ENCODE data around the gene KCND2. TPM values are rescaled to one million over a fixed set of nuclear protein-coding genes. Genes with fewer than 3 reads are reported as not detected.

Gene KCND2
- total RNA-seq, 1 experiment from 2014 or later: not detected

DNA sequence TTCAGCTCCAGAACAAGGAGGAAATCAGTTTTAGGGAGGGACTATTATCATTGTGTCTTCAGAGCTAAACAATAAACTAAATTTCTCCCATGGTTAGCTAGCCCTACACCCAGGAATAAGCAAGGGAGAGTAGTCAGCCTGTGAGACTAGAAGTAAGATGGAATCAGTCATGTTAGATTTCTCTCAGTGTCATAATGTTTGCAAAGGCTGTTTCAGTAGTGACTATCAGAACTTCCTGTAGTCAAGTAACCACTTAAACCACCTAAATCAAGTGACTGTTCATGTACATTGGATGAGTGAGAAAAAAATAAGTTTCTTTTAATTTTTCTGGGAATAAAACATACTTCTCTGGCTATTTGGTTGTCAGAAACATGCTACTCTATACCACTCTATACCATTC is 121.6 kb downstream of the KCND2 start:
- no peaks in the 10 kb centered on the region for H3K27me3 ChIP-seq
- no peaks in the 10 kb centered on the region for H3K36me3 ChIP-seq
- H3K9me3 ChIP-seq: no peaks in the 10 kb centered on the region
- no peak for DNase-seq
- H3K4me3 ChIP-seq: no peak overlapping the region

DNA sequence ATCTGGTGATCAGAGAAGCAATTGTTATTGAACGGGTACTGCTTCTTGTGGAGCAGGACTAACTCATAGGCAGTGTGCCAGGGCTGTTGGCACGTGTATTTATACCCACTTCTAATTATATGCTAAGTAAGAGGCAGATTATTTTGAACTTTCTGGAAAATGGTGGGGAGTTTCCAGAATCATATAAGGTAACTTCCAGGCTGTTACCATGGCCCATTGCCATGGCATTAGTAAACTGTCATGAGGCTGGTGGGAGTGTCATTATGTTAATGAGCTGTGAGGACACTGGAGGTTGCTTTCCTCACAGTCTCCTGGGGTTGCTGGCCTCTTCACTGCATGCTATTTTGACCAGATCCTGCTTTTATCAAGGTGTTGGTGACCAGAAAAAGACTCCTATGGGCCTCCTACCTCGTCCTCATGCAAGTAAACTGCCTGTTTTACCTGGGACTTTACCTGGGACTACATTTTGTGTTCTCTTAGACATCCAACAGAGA is 122.6 kb downstream of the KCND2 start:
- no peaks in the 10 kb centered on the region for H3K9me3 ChIP-seq

DNA sequence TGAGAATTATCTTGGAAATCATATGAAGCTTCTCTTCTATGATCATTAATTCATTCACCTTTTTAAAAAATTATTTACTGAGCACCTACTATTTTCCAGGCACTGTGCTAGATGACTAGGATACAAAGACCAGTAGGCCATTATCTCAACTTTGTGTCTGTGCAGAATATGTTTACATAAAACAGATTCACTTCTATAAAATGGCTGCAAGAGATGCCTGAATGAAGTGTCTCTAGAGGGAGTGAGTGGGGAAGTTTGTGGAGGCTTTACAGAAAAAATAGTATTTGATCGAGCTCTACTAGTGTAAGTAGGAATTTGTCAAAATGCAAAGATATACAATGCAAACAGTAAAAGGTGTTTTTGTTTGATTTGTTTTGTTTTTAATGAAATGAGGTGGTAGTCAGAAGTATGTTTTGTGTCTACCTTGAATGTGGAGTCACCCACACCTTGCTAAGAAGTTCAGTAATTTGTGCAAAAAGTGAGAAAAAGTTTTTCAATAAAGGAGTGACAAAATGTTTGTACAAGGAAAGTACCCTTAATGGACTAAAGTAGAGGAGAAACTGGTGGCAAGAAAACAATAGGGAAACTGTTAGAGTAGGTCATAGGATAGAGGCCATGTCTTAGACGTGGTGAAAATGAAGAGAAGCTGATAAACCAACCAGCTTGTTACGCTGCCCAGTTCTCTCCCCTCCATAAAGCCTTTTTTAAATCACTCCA is 125.5 kb downstream of the KCND2 start:
- no peak for DNase-seq
- H3K9me3 ChIP-seq: no peaks in the 10 kb centered on the region
- H3K4me3 ChIP-seq: no peak overlapping the region
- no peaks in the 10 kb centered on the region for H3K27me3 ChIP-seq
- H3K36me3 ChIP-seq: no peaks in the 10 kb centered on the region

More for the DNA sequence above, 122.6 kb downstream of the KCND2 start:
- Histone ChIP-seq H3K4me3 (no peak overlapping the region), H3K27me3 (no peaks in the 10 kb centered on the region), H3K36me3 (no peaks in the 10 kb centered on the region)
- no peak for DNase-seq

DNA sequence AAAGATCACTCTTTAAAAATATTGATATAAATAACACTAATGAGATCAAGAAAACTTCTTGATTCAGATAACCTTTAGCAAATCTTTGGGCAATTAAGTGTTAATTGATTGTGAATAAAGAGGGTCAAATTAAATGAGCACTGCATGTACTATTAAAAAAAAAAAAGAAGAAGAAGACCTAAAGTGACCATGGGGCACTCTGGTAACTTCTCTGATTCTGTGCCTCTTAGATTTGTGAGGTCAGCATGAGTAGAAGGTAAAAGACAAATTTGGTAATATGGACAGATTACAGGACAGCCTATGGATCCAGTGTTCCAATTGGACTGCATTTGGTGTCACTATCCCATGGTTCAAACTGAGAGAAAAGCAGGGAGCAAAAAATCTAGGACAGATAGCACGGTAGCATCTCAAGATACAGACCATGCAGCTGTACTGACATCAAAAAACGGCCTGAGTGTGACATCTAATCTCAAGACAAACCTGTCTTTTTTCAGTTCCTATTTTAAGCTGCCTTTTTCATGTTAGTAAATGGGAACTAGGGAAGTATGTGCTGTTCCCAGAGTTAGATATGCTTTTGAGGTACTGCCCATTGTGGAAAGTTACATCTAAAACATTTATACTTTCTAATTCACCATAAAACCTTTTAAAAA is 128.0 kb downstream of the KCND2 start:
- no peak for DNase-seq
- Histone ChIP-seq H3K9me3 (no peaks in the 10 kb centered on the region), H3K36me3 (no peaks in the 10 kb centered on the region), H3K4me3 (no peak overlapping the region), H3K27me3 (no peaks in the 10 kb centered on the region)

DNA sequence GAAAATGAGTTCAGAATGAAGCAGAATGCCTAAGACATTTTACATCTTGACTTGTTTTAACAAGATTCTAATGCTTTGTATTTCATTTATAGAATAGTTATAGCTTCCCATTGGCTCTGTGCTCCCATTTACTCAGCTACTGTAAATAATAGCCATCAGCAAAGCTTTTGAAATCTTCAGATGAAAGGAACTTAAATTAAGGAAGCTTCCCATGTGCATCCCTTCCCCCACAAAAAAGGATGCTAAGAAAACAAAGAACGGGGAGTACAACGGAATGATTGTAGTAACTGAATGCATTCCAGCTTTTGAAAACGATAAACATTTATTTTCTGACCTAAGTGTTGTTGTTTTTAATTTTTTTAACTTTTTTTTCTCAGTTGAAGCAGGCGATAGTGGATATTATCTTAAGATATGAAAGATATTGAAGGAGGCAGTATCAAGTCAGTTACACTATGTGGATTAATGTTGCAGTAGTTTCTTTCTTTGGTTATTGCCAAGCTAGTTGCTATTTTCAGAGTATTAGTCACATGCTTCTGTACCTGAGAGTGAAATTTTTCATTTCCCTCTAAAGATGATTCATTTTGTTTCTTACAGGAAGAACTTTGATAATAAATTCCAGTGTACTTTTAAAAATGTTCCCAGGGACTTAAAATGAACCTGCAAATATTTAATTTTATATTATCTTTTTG is 129.2 kb downstream of the KCND2 start:
- no peak for DNase-seq
- Histone ChIP-seq H3K9me3 (no peaks in the 10 kb centered on the region), H3K27me3 (no peaks in the 10 kb centered on the region), H3K36me3 (no peaks in the 10 kb centered on the region), H3K4me3 (no peak overlapping the region)

DNA sequence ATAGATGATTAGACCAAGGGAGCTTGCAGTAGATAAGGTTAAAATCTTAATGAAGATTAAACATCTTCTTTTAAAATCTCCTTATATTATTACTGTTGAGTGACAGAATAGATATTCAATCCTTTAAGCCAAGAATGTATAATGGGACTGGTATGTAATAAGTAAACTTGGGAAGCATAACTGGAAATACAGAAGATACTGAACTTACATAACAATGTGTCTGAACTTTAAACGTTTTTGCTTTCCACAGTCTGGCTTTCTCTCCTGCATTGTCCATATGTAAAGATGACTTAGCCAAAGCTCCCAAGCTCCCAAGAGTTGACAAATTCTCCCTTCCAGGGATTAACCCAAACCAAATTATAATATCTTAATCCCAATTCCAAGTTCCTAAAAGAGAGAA is 129.8 kb downstream of the KCND2 start:
- no peak overlapping the region for H3K4me3 ChIP-seq
- no peaks in the 10 kb centered on the region for H3K27me3 ChIP-seq
- DNase-seq: no peak

DNA sequence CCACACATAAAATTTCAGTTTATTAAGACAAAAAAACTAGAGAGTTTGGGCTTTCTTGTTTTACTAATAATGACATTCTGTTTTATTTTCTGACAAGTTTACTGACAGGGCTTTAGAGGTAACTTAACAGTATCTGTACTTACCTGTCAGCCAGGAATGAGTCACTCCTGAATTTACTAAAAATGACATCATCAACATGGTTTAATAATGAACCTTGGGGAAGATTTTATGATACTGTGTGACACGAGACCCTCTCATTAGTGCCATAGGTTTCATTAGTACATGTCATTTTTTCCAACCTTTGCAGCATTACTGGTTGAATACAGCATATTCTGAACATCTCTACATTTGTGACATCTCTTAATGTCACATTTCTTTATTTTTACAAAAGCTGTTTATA is 131.1 kb downstream of the KCND2 start:
- no peaks in the 10 kb centered on the region for H3K27me3 ChIP-seq
- no peak for DNase-seq
- H3K4me3 ChIP-seq: no peak overlapping the region
- no peaks in the 10 kb centered on the region for H3K36me3 ChIP-seq
- no peaks in the 10 kb centered on the region for H3K9me3 ChIP-seq

More for the DNA sequence above, 129.8 kb downstream of the KCND2 start:
- Histone ChIP-seq H3K9me3 (no peaks in the 10 kb centered on the region), H3K36me3 (no peaks in the 10 kb centered on the region)

DNA sequence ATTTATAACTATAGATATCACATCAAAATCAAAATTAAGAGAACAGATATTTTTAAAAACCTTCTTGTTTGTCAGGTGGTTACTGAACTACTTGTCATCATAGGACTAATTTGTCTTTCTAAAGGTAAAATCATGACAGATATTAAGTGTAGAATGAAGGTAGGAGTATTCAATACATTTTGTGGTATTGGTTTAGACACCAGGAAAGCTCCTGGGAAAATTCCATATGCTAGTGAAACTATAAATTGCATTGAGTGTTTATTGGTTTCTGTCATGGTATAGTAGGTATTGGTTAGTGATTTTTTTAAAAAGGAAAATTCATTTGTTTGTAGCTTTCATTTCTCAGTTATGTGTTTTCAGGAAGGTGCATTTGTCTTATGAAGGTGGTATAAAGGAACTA is 132.7 kb downstream of the KCND2 start:
- Histone ChIP-seq H3K36me3 (no peaks in the 10 kb centered on the region), H3K9me3 (no peaks in the 10 kb centered on the region), H3K4me3 (no peak overlapping the region), H3K27me3 (no peaks in the 10 kb centered on the region)
- no peak for DNase-seq

DNA sequence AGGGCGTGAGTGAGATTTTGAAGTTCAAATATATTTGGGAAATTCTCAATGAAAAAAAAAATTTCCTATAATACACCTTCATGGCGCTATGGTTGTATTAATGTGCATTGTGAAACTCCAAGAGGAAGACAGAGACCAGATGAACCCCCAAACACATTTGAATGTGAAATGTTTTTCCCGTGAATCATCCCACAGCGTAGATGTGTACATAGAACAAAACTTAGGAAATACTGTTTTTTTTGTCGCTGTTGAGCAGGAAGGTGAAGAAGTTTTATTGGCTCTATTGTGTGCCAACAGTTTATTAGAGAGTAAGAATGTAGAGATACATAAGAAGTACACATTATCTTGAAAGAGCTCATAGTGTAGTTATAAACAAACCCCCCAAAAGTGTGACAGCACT is 134.0 kb downstream of the KCND2 start:
- H3K4me3 ChIP-seq: no peak overlapping the region
- no peak for DNase-seq
- no peaks in the 10 kb centered on the region for H3K27me3 ChIP-seq
- no peaks in the 10 kb centered on the region for H3K9me3 ChIP-seq
- H3K36me3 ChIP-seq: no peaks in the 10 kb centered on the region

DNA sequence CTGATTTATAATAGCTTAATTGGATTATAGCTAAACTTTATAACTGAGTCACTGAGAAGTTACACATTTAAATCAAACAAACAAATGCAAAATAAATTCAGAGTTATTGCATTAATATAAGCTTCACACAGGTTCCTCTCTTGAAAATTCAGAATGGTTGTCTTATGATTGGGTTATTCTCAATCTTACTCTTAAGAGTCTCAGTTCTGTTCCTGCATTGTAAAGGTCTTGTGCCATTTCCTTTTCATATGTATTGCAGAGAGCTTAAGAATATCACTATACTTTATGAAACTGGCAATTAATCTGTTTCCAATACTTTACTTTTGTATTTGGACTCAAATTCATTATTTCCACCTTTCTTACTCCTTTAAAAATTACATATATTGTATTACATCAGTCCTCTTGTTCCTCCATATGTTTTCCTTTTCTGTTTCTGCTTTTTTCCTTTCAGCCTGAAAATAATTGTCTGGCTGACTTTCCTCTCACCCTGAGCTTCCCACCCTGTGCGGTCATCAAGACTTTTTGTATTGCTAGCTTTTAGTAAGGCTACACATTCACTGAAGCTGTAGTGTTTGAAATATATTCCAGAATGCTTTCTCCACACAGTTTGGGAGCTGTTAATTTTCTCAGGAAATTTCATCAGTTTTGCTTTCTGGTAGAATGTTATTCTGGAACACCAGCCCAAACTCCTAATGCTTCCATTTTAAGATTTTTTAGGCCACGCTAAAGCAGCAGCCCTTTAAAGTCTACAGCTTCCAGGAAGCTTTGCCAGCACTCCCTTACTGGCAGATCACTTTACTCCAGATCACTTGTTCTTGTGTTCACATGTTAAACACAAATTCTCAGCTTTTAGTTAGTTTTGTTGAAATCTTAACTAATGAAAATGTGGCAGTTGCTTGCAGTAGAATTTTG is 139.4 kb downstream of the KCND2 start:
- H3K9me3 ChIP-seq: no peaks in the 10 kb centered on the region
- DNase-seq: no peak
- no peaks in the 10 kb centered on the region for H3K27me3 ChIP-seq
- H3K36me3 ChIP-seq: no peaks in the 10 kb centered on the region
- no peak overlapping the region for H3K4me3 ChIP-seq

DNA sequence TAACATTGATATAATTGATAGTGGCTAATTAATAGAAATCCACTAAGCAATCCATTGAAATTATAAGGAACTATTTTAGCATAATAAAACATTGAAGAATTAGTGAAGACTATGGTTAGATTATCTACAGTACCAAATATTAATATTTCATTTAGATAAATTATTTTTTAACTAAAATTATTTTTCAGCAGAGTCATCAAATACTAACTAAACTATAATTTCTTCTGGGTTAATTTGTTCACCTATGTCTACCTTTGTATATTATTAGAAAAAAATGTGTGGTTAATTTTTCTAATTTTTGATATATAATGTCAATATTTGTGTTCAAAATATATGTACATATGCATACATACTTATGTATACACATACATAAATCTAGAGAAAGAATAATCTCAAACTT is 140.2 kb downstream of the KCND2 start:
- Histone ChIP-seq H3K4me3 (no peak overlapping the region), H3K27me3 (no peaks in the 10 kb centered on the region), H3K36me3 (no peaks in the 10 kb centered on the region), H3K9me3 (no peaks in the 10 kb centered on the region)
- DNase-seq: no peak

DNA sequence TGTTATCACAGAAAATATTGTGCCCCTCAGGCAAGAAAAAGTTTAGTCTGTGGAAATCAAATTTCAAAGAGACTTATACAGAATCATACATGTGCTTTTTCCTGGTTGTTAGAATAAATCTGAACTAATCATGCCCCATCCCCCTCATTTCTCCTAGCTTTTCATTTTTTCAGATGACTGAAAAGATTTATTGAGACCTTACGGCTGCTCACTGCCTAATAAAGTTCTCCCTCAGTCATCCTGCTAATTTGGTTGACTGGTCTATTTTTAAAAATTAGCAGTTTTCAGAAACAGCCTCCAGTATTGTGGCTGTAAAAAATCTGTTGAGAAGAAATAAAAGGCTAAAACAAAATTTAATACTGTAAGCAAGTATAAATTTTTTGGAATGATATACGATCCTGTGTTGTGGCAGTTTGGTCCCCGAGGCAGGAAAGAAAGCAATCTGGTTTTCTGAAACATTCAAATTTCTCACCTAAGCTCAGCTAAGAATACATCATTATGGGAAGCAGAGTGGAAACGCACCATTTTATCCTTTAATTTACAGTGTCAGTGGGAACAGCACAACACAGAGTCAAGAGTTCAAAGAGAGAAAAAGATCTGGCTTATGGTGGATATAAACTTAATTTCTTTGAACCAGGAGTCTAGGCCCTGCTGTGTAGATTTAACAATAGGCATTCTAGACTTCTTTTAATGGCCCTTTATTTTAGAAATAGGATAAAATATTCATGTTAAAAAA is 144.4 kb downstream of the KCND2 start:
- Histone ChIP-seq H3K4me3 (no peak overlapping the region), H3K36me3 (no peaks in the 10 kb centered on the region), H3K9me3 (no peaks in the 10 kb centered on the region), H3K27me3 (no peaks in the 10 kb centered on the region)
- DNase-seq: no peak

DNA sequence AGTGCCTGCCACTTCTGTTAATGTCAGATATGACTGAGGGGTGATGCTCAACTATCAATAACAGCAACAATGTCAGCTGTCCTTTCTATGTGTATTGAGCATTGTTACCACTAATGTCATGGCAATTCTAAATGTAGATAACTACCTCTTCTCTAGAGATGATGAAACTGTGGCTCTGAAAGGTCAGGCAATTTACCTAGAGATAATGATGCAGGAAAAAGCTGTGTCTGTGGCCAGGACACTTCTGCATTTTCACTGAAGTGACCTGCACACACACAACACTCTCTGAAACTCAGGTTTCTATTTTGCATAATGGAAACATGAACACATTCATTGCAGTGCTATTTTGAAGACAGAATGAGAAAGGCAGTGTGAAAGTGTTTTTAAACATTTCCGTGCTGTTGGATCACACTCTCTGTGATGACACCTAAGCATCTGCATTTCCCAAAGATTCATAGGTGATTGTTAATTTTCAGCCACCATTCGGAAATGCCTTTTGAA is 148.2 kb downstream of the KCND2 start:
- Histone ChIP-seq H3K4me3 (no peak overlapping the region), H3K9me3 (no peaks in the 10 kb centered on the region), H3K36me3 (no peaks in the 10 kb centered on the region), H3K27me3 (no peaks in the 10 kb centered on the region)
- DNase-seq: no peak

DNA sequence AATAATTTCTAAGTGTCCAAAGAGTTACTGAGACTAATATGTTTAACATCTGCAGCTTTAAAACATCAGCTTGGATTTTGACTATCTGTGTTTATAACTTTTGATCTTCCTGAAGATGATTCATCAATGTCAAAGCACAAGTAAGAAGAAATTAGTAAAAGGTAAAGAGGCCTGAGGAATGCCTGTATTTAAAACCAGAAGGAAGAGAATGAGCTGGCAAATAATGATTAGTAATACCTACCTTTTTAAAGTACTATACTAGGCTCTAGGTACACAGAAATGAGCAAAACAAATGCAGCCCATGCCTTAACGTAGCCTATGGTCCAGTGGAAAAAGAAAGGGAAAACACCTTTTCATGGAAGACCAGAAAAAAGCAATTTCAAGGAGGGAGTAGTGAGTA is 158.0 kb downstream of the KCND2 start:
- no peak for DNase-seq
- Histone ChIP-seq H3K4me3 (no peak overlapping the region), H3K36me3 (no peaks in the 10 kb centered on the region), H3K9me3 (no peaks in the 10 kb centered on the region), H3K27me3 (no peaks in the 10 kb centered on the region)

DNA sequence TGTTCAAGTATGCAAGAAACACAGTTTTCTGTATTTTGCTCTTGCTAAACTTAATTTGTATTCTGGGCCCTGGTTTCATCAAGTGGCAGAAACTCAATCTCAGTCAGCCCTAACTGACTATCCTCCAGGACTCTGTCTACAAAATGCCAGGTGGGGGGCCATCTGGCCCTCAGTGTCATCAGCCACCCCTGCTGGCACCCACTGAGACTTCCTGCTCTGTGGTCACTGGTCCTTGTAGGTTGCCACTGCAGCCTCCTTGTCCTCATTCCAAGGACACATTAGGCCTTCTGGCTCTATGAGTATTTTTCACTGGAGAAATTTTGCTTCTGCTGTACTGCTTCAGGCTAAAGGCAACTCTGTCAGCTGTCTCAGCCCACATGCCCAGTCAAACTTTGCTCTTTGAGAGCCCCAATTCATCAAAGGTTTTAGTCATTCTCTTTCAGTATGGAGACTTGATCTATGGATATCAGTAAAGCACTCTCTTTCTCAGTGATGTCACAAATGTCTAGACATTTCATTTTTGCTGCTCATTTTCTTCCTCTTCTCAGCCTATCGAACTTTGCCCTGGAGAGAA is 163.6 kb downstream of the KCND2 start:
- no peaks in the 10 kb centered on the region for H3K9me3 ChIP-seq
- no peaks in the 10 kb centered on the region for H3K27me3 ChIP-seq
- H3K36me3 ChIP-seq: no peaks in the 10 kb centered on the region
- no peak overlapping the region for H3K4me3 ChIP-seq
- no peak for DNase-seq

DNA sequence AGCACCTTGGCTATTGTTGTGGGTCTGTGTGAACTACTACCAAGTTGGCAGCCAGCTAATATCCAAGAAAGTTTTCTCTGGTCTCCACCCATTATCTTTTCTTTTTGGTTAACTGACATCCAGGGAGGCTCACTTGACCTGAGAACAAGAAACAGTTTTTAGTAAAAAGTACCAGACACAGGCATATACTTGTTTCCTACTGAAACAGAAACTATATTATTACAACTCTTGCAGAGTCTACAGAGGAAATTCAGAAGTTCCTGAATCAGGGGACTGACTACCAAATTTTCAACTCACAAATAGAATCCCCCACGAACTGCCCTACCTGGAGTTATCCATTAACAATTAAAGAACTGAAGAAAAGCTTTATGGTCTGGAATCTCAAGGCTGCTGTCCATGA is 168.9 kb downstream of the KCND2 start:
- H3K4me3 ChIP-seq: no peak overlapping the region
- H3K27me3 ChIP-seq: no peaks in the 10 kb centered on the region

More for the DNA sequence above, 168.9 kb downstream of the KCND2 start:
- Histone ChIP-seq H3K9me3 (no peaks in the 10 kb centered on the region), H3K36me3 (no peaks in the 10 kb centered on the region)
- DNase-seq: no peak
